ENCODE measurements around the gene MAPK7. TPM values are rescaled to one million over a fixed set of nuclear protein-coding genes. Genes with fewer than 3 reads are reported as not detected.

MAPK7 gene
- total and polyA plus RNA-seq, 10 of the 15 experiments (the other 5 are each of a cell fraction or from before 2014, with no cell fraction given), result 0.37 to 13.5 (median 5.6) TPM

GRCh38 chr17:19335951-19336631 lies 42.2 kb upstream of the MAPK7 start:
- CTCF ChIA-PET, result no interaction called here
- in situ Hi-C loops (cut with MboI) (loop anchor here (5.0 kb wide), 1 partner anchor 84 kb away; no protein-coding TSS in a partner anchor), intact Hi-C loops (cut with micrococcal nuclease; ENCODE audit: unreplicated experiment) (no loop called here)
- DNase-seq (ENCODE audit: low read depth, low spot score), result no peak
- Histone ChIP-seq H3K4me1 (ENCODE audit: control insufficient read depth, insufficient read depth, low read length) (peaks cover 5% of the 10 kb centered on the region), H3K27me3 (replicated peaks in 1 of 2; ENCODE audit: control insufficient read depth in 2 of 2, insufficient read depth in 2 of 2, low read length in 1 of 2) (no peaks in the 10 kb centered on the region), H3K36me3 (ENCODE audit: control insufficient read depth in 2 of 2, insufficient read depth in 2 of 2, low read length in 1 of 2) (no peaks in the 10 kb centered on the region), H3K79me2 (ENCODE audit: control insufficient read depth, insufficient read depth, low read length) (no peaks in the 10 kb centered on the region), H3K9me3 (replicated peaks; ENCODE audit: control insufficient read depth, insufficient read depth, low read length) (no peaks in the 10 kb centered on the region), H3K4me3 (no peak overlapping the region), H4K20me1 (ENCODE audit: control insufficient read depth, insufficient read depth) (no peaks in the 10 kb centered on the region), H3K4me2 (ENCODE audit: control insufficient read depth, insufficient read depth) (no peak overlapping the region), H2AFZ (ENCODE audit: control insufficient read depth, low read depth, low read length) (no peak overlapping the region), H3K9ac (ENCODE audit: control insufficient read depth, insufficient read depth, low read length) (no peak overlapping the region), H3K27ac (ENCODE audit: control insufficient read depth, insufficient read depth) (no peak overlapping the region)
- 58% methylated on average over 18 of the region's 18 CpGs for WGBS (ENCODE audit: insufficient coverage, insufficient replicate concordance, low lambda C conversion rate, missing lambda C conversion rate)
- POLR2A ChIA-PET, result no interaction called here
- RAD21 ChIA-PET (ENCODE audit: unreplicated experiment), result no interaction called here
- SMC1A ChIA-PET (ENCODE audit: uncharacterized antibody, unreplicated experiment), result no interaction called here
- ATAC-seq, result no peak
- FAIRE-seq, result no peak
- no TSS peak for BruUV-seq (replicated peaks)
- TF ChIP-seq SIX5 (IDR thresholded peaks at IDR 0.05; ENCODE audit: low read depth, low read length, severe bottlenecking) (no peak), FOXM1 (IDR thresholded peaks at IDR 0.05; ENCODE audit: low read depth, low read length) (no peak), TCF12 (IDR thresholded peaks at IDR 0.05; ENCODE audit: low read depth, low read length) (no peak), ZNF622 (IDR thresholded peaks at IDR 0.05) (no peak), POLR2A (IDR thresholded peaks at IDR 0.05; ENCODE audit: low read depth, low read length) (0 out of 2 replicates have a peak, but pooled peaks have one; percentile 5), PML (IDR thresholded peaks at IDR 0.05; ENCODE audit: low read length) (no peak)

GRCh38 chr17:19336938-19337711 lies 41.2 kb upstream of the MAPK7 start:
- H3K9ac ChIP-seq (ENCODE audit: control insufficient read depth, insufficient read depth, low read length), result no peak overlapping the region

More at GRCh38 chr17:19336938-19337711, 41.2 kb upstream of the MAPK7 start:
- SMC1A ChIA-PET (ENCODE audit: uncharacterized antibody, unreplicated experiment), result interaction anchor here (1.1 to 2.0 kb wide), 2 partner anchors 14 to 30 kb away, joined by 3 to 8 read pairs; no protein-coding TSS in a partner anchor
- intact Hi-C loops (cut with micrococcal nuclease; ENCODE audit: unreplicated experiment), result no loop called here
- no peak overlapping the region for H3K4me3 ChIP-seq
- DNase-seq (ENCODE audit: low read depth, low spot score) (no peak), ATAC-seq (no peak), FAIRE-seq (no peak)
- H4K20me1 ChIP-seq (ENCODE audit: control insufficient read depth, insufficient read depth), result no peaks in the 10 kb centered on the region
- in situ Hi-C loops (cut with MboI), result loop anchor here (5.0 kb wide), 1 partner anchor 85 kb away; no protein-coding TSS in a partner anchor
- RAD21 ChIA-PET (ENCODE audit: unreplicated experiment), result no interaction called here
- POLR2A ChIA-PET, result no interaction called here
- H2AFZ ChIP-seq (ENCODE audit: control insufficient read depth, low read depth, low read length), result no peak overlapping the region
- BruUV-seq (replicated peaks), result no TSS peak
- H3K36me3 ChIP-seq (ENCODE audit: control insufficient read depth in 2 of 2, insufficient read depth in 2 of 2, low read length in 1 of 2), result no peaks in the 10 kb centered on the region
- no peaks in the 10 kb centered on the region for H3K79me2 ChIP-seq (ENCODE audit: control insufficient read depth, insufficient read depth, low read length)
- H3K9me3 ChIP-seq (replicated peaks; ENCODE audit: control insufficient read depth, insufficient read depth, low read length), result no peaks in the 10 kb centered on the region
- peaks cover 5% of the 10 kb centered on the region for H3K4me1 ChIP-seq (ENCODE audit: control insufficient read depth, insufficient read depth, low read length)
- H3K27ac ChIP-seq (ENCODE audit: control insufficient read depth, insufficient read depth), result no peak overlapping the region
- TF ChIP-seq PRDM15 (CRISPR knock-in tag; IDR thresholded peaks at IDR 0.05) (no peak), POLR2A (IDR thresholded peaks at IDR 0.05; ENCODE audit: low read depth, low read length) (peak; percentile 46; the same call in 1 of the 2 replicates)
- CTCF ChIA-PET, result interaction anchor here (1.1 to 2.8 kb wide), 5 partner anchors 15 to 126 kb away, joined by 3 to 20 read pairs (median 5); no protein-coding TSS in a partner anchor
- no peak overlapping the region for H3K4me2 ChIP-seq (ENCODE audit: control insufficient read depth, insufficient read depth)
- WGBS (ENCODE audit: insufficient coverage, insufficient replicate concordance, low lambda C conversion rate, missing lambda C conversion rate), result 54% methylated on average over 21 of the region's 21 CpGs
- H3K27me3 ChIP-seq (replicated peaks in 1 of 2; ENCODE audit: control insufficient read depth in 2 of 2, insufficient read depth in 2 of 2, low read length in 1 of 2), result no peaks in the 10 kb centered on the region; a peak in 1 of 4 replicates
